ENCODE measurements around the gene SPON1.

Gene SPON1

GRCh38 chr11:14261066-14261465 lies 298.5 kb downstream of the SPON1 start:
- no peaks in the 10 kb centered on the region for H3K79me2 ChIP-seq (ENCODE audit: insufficient read depth, low read length)
- H3K9ac ChIP-seq (ENCODE audit: low read length): no peak overlapping the region
- TF ChIP-seq, protein P1, sequence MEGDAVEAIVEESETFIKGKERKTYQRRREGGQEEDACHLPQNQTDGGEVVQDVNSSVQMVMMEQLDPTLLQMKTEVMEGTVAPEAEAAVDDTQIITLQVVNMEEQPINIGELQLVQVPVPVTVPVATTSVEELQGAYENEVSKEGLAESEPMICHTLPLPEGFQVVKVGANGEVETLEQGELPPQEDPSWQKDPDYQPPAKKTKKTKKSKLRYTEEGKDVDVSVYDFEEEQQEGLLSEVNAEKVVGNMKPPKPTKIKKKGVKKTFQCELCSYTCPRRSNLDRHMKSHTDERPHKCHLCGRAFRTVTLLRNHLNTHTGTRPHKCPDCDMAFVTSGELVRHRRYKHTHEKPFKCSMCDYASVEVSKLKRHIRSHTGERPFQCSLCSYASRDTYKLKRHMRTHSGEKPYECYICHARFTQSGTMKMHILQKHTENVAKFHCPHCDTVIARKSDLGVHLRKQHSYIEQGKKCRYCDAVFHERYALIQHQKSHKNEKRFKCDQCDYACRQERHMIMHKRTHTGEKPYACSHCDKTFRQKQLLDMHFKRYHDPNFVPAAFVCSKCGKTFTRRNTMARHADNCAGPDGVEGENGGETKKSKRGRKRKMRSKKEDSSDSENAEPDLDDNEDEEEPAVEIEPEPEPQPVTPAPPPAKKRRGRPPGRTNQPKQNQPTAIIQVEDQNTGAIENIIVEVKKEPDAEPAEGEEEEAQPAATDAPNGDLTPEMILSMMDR (IDR thresholded peaks at IDR 0.05; ENCODE audit: low read length): no peak
- TF ChIP-seq EZH2 (IDR thresholded peaks at IDR 0.05; ENCODE audit: borderline replicate concordance, low read length): no peak
- no peaks in the 10 kb centered on the region for H3K4me1 ChIP-seq (ENCODE audit: insufficient read depth, low read length, severe bottlenecking)
- H3K36me3 ChIP-seq (ENCODE audit: insufficient read depth, low read length): no peaks in the 10 kb centered on the region
- no peak overlapping the region for H2AFZ ChIP-seq (ENCODE audit: low read length)
- H3K4me3 ChIP-seq (ENCODE audit: low read depth, low read length, poor library complexity, severe bottlenecking): no peak overlapping the region
- H3K9me3 ChIP-seq (ENCODE audit: low read length): no peaks in the 10 kb centered on the region
- H3F3A ChIP-seq (ENCODE audit: insufficient read depth, low read length): no peaks in the 10 kb centered on the region
- no peaks in the 10 kb centered on the region for H4K20me1 ChIP-seq (ENCODE audit: insufficient read depth, low read length)
- no peaks in the 10 kb centered on the region for H3K27me3 ChIP-seq (ENCODE audit: insufficient read depth, low read length)
- H3K9me2 ChIP-seq (ENCODE audit: low read depth, low read length): no peaks in the 10 kb centered on the region
- H3K27ac ChIP-seq (ENCODE audit: low read depth, low read length, poor library complexity, severe bottlenecking): no peak overlapping the region
- no peak overlapping the region for H3K4me2 ChIP-seq (ENCODE audit: low read length)

DNA sequence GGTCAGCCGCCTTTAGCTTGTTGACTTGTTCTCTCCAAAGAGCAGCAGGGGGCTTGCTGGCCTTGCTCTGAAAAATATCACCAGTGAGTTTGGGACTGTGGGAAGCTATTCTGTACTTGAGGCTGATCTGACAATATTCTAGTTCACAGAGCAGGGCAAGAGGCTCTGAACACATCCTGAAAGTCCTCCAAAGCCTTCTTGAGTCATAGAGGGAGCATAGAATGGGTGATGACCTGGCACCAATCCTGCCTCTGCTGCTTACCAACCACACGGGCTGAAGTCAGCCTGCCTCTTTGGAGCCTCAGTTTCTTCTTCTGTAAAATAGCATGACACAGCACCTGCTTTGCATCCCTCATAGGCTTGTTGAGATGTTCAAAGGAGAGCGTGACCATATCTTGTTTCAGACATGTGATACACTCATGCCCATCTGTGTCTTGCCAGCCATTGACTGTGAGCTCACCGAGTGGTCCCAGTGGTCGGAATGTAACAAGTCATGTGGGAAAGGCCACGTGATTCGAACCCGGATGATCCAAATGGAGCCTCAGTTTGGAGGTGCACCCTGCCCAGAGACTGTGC lies 299.8 kb downstream of the SPON1 start:
- no peak overlapping the region for H3K9ac ChIP-seq (ENCODE audit: low read length)
- H3K27me3 ChIP-seq (ENCODE audit: insufficient read depth, low read length): no peaks in the 10 kb centered on the region
- no peaks in the 10 kb centered on the region for H3K79me2 ChIP-seq (ENCODE audit: insufficient read depth, low read length)
- no peaks in the 10 kb centered on the region for H3K36me3 ChIP-seq (ENCODE audit: insufficient read depth, low read length)
- TF ChIP-seq, protein P1 (IDR thresholded peaks at IDR 0.05; ENCODE audit: low read length): no peak
- H3K27ac ChIP-seq (ENCODE audit: low read depth, low read length, poor library complexity, severe bottlenecking): no peak overlapping the region
- H2AFZ ChIP-seq (ENCODE audit: low read length): no peak overlapping the region
- no peak overlapping the region for H3K4me2 ChIP-seq (ENCODE audit: low read length)
- H3K4me1 ChIP-seq (ENCODE audit: insufficient read depth, low read length, severe bottlenecking): no peaks in the 10 kb centered on the region
- no peak overlapping the region for H3K4me3 ChIP-seq (ENCODE audit: low read depth, low read length, poor library complexity, severe bottlenecking)
- no peaks in the 10 kb centered on the region for H3K9me3 ChIP-seq (ENCODE audit: low read length)
- H4K20me1 ChIP-seq (ENCODE audit: insufficient read depth, low read length): no peaks in the 10 kb centered on the region
- H3F3A ChIP-seq (ENCODE audit: insufficient read depth, low read length): no peaks in the 10 kb centered on the region
- no peaks in the 10 kb centered on the region for H3K9me2 ChIP-seq (ENCODE audit: low read depth, low read length)

- Histone ChIP-seq H3K4me2 (ENCODE audit: low read length) (no peak overlapping the region), H3K9me3 (ENCODE audit: low read length) (no peaks in the 10 kb centered on the region), H2AFZ (ENCODE audit: low read length) (no peak overlapping the region), H3K79me2 (ENCODE audit: insufficient read depth, low read length) (no peaks in the 10 kb centered on the region), H3K36me3 (ENCODE audit: insufficient read depth, low read length) (no peaks in the 10 kb centered on the region), H3F3A (ENCODE audit: insufficient read depth, low read length) (no peaks in the 10 kb centered on the region), H3K4me3 (ENCODE audit: low read depth, low read length, poor library complexity, severe bottlenecking) (no peak overlapping the region), H3K9ac (ENCODE audit: low read length) (no peak overlapping the region), H3K27me3 (ENCODE audit: insufficient read depth, low read length) (no peaks in the 10 kb centered on the region), H3K9me2 (ENCODE audit: low read depth, low read length) (no peaks in the 10 kb centered on the region), H4K20me1 (ENCODE audit: insufficient read depth, low read length) (no peaks in the 10 kb centered on the region), H3K27ac (ENCODE audit: low read depth, low read length, poor library complexity, severe bottlenecking) (no peak overlapping the region), H3K4me1 (ENCODE audit: insufficient read depth, low read length, severe bottlenecking) (no peaks in the 10 kb centered on the region)
- TF ChIP-seq, protein P1 (IDR thresholded peaks at IDR 0.05; ENCODE audit: low read length): no peak
- TF ChIP-seq EZH2 (IDR thresholded peaks at IDR 0.05; ENCODE audit: borderline replicate concordance, low read length): no peak
These were observed 302.4 kb downstream of the SPON1 start for GRCh38 chr11:14264966-14265365.

Data from OCI-LY1 (cell line).